Measurements from ENCODE around the gene SH2D3A.

The SH2D3A gene

GRCh38 chr19:6724631-6725492 is 42.4 kb downstream of the SH2D3A start:
- ChIA-PET CTCF (interaction anchor here (1.1 to 1.7 kb wide), 2 partner anchors 12 to 138 kb away, joined by 3 to 6 read pairs; no protein-coding TSS in a partner anchor), POLR2A (no interaction called here)
- H3K4me3 ChIP-seq (ENCODE audit: low read depth, low read length) = no peak overlapping the region
- no peaks in the 10 kb centered on the region for H3K4me1 ChIP-seq (ENCODE audit: control insufficient read depth, insufficient read depth, low read length)
- no peak for TF ChIP-seq ZNF112 (tag by site-specific recombination; IDR thresholded peaks at IDR 0.05)
- TF ChIP-seq ZNF274 (IDR thresholded peaks at IDR 0.05; ENCODE audit: low read length) = no peak
- no peak for TF ChIP-seq ZNF274 (tag by site-specific recombination; IDR thresholded peaks at IDR 0.05; ENCODE audit: borderline replicate concordance)
- TF ChIP-seq IKZF3 (tag by site-specific recombination; IDR thresholded peaks at IDR 0.05) = no peak
- no peak for TF ChIP-seq KLF9 (tag by site-specific recombination; IDR thresholded peaks at IDR 0.05; ENCODE audit: low read depth)
- TF ChIP-seq HOXD13 (CRISPR knock-in tag; IDR thresholded peaks at IDR 0.05; ENCODE audit: borderline replicate concordance) = no peak
- TF ChIP-seq, protein P1, sequence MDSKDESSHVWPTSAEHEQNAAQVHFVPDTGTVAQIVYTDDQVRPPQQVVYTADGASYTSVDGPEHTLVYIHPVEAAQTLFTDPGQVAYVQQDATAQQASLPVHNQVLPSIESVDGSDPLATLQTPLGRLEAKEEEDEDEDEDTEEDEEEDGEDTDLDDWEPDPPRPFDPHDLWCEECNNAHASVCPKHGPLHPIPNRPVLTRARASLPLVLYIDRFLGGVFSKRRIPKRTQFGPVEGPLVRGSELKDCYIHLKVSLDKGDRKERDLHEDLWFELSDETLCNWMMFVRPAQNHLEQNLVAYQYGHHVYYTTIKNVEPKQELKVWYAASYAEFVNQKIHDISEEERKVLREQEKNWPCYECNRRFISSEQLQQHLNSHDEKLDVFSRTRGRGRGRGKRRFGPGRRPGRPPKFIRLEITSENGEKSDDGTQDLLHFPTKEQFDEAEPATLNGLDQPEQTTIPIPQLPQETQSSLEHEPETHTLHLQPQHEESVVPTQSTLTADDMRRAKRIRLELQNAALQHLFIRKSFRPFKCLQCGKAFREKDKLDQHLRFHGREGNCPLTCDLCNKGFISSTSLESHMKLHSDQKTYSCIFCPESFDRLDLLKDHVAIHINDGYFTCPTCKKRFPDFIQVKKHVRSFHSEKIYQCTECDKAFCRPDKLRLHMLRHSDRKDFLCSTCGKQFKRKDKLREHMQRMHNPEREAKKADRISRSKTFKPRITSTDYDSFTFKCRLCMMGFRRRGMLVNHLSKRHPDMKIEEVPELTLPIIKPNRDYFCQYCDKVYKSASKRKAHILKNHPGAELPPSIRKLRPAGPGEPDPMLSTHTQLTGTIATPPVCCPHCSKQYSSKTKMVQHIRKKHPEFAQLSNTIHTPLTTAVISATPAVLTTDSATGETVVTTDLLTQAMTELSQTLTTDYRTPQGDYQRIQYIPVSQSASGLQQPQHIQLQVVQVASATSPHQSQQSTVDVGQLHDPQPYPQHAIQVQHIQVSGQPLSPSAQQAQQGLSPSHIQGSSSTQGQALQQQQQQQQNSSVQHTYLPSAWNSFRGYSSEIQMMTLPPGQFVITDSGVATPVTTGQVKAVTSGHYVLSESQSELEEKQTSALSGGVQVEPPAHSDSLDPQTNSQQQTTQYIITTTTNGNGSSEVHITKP (tag by site-specific recombination; IDR thresholded peaks at IDR 0.05) = no peak
- TF ChIP-seq ZNF391 (tag by site-specific recombination; IDR thresholded peaks at IDR 0.05; ENCODE audit: borderline replicate concordance, low read depth) = no peak
- TF ChIP-seq ZNF785 (tag by site-specific recombination; IDR thresholded peaks at IDR 0.05) = no peak
- TF ChIP-seq ZNF184 (tag by site-specific recombination; IDR thresholded peaks at IDR 0.05) = no peak
- TF ChIP-seq ATF2 (tag by site-specific recombination; IDR thresholded peaks at IDR 0.05; ENCODE audit: low read depth) = no peak
- TF ChIP-seq ZBTB20 (tag by site-specific recombination; IDR thresholded peaks at IDR 0.05) = no peak
- TF ChIP-seq ZNF701 (tag by site-specific recombination; IDR thresholded peaks at IDR 0.05) = no peak
- TF ChIP-seq KLF10 (tag by site-specific recombination; IDR thresholded peaks at IDR 0.05) = no peak
- TF ChIP-seq ZNF707 (tag by site-specific recombination; IDR thresholded peaks at IDR 0.05) = no peak
- TF ChIP-seq, protein P2, sequence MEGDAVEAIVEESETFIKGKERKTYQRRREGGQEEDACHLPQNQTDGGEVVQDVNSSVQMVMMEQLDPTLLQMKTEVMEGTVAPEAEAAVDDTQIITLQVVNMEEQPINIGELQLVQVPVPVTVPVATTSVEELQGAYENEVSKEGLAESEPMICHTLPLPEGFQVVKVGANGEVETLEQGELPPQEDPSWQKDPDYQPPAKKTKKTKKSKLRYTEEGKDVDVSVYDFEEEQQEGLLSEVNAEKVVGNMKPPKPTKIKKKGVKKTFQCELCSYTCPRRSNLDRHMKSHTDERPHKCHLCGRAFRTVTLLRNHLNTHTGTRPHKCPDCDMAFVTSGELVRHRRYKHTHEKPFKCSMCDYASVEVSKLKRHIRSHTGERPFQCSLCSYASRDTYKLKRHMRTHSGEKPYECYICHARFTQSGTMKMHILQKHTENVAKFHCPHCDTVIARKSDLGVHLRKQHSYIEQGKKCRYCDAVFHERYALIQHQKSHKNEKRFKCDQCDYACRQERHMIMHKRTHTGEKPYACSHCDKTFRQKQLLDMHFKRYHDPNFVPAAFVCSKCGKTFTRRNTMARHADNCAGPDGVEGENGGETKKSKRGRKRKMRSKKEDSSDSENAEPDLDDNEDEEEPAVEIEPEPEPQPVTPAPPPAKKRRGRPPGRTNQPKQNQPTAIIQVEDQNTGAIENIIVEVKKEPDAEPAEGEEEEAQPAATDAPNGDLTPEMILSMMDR (tag by site-specific recombination; IDR thresholded peaks at IDR 0.05) = no peak
- TF ChIP-seq, protein P3, sequence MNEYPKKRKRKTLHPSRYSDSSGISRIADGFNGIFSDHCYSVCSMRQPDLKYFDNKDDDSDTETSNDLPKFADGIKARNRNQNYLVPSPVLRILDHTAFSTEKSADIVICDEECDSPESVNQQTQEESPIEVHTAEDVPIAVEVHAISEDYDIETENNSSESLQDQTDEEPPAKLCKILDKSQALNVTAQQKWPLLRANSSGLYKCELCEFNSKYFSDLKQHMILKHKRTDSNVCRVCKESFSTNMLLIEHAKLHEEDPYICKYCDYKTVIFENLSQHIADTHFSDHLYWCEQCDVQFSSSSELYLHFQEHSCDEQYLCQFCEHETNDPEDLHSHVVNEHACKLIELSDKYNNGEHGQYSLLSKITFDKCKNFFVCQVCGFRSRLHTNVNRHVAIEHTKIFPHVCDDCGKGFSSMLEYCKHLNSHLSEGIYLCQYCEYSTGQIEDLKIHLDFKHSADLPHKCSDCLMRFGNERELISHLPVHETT (tag by site-specific recombination; IDR thresholded peaks at IDR 0.05) = no peak
- TF ChIP-seq ZNF677 (tag by site-specific recombination; IDR thresholded peaks at IDR 0.05) = no peak
- no peak for TF ChIP-seq ZNF138 (tag by site-specific recombination; IDR thresholded peaks at IDR 0.05; ENCODE audit: borderline replicate concordance)
- no peak for TF ChIP-seq MYNN (tag by site-specific recombination; IDR thresholded peaks at IDR 0.05; ENCODE audit: borderline replicate concordance)
- no peak for TF ChIP-seq SCRT2 (tag by site-specific recombination; IDR thresholded peaks at IDR 0.05)
- H3K27ac ChIP-seq (ENCODE audit: extremely low read depth, low read depth, low read length) = no peak overlapping the region
- no peaks in the 10 kb centered on the region for H3K36me3 ChIP-seq (ENCODE audit: control insufficient read depth in 2 of 2, insufficient read depth in 1 of 2, low read length in 2 of 2)
- H3K9me3 ChIP-seq (ENCODE audit: control insufficient read depth, insufficient read depth, low read depth, low read length) = no peaks in the 10 kb centered on the region

Data from HEK293 (cell line).